ENCODE measurements around the gene C16orf90.

Gene C16orf90

DNA sequence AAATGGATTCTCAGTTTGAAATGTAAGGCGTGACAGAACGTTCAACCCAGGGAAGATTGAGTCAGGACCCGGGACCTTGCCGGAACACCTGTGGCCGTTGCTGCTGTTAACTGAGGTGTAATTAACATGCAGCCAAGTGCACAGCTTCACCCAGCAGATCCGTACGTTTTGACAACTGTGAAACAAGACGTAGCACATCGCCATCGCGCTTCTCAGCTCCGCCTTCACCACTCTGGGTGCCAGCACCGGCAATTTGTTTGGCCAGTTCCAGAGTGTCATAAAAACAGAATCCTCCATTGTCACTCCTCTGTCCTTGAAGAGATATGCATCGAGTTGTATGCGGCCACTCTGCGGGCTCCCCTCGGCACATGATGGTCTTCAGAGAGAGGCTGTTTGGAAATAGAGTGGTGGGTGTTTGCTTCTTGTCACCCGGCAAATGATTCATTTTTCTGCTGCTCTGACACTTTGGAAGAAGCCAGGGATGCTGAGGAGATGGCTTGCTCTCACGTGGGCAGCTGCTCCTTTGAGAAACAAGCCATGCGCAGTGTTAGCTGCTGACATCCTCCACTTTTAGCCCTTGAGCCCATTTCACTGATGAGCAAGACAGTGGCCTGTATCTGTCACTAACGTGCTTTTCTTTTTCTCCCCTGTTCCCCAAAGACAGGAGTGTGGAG, 29.2 kb downstream of the C16orf90 start:
- no peak for DNase-seq (ENCODE audit: low read depth, low spot score)

DNA sequence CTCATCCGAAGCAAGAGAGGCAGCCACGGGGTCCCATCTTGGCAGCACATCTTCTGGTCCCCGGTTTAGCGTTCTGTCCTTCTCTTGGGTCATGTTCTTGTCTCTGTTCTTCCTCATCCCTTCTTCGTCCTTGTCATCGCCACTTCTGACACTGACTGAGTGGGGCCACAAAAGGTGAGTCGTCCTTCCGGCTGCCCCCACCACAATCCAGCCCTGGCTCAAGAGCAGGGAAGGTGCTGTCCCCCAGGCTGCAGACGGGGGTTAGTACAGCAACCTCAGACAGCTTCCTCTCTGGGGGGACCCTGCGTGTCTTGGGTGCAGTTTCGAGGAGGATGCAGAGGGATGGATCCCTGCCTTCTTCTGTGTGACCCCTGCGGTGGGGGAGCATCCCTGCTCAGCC, 30.0 kb downstream of the C16orf90 start:
- no peak for DNase-seq (ENCODE audit: low read depth, low spot score)

DNA sequence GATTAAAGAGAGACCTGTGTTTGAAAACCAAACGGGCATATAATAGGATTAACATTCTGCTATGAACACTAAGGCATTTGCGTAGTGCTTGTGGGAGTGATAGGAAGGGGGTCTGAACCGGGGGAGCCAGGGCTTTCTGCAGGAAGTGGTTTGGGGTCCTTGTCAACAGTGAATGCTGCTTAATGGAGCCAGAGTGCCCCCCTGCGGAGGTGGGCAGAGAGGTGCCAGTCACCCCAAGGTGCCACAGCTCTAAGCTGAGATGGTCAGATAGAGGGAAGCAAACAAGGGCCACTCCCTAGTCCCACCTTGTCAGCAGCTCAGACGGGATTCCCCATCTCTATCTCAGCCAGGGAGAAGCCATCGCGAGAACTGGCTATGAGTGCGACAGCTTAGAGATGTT, 34.1 kb downstream of the C16orf90 start:
- peak; percentile 15 for DNase-seq (ENCODE audit: low read depth, low spot score)

DNA sequence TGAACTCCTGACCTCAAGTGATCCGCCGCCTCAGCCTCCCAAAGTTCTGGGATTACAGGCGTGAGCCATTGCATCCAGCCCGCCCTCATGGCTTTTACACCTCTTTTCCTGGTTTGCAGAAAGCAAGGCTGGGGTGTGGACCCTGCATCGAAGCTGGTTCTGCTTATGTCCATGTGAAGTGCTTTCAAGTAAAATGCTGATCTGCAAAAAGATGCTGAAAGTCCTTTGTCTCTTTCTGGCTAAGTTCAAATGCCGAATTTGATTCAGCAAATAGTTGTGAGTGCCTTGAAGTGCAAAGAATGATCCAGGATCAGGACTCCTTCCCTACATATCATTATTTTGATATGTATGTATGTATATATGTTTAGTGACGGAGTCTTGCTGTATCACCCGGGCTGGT, 34.7 kb downstream of the C16orf90 start:
- no peak for DNase-seq (ENCODE audit: low read depth, low spot score)

DNA sequence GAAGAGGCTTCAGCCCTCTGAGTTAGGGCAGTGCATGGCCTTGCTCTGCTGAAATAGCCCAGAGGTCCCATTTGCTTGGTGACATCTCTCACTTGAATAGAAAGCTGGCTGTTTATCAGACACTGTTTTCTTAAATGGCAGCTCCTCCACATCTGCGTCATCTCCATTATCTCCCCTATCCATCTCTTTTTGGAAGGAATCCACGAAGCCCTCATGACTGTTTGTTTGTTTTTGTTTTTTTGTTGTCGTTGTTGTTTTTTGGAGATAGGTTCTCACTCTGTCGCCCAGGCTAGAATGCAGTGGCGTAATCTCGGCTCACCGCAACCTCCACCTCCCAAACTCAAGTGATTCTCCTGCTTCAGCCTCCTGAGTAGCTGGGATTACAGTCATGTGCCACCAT, 35.2 kb downstream of the C16orf90 start:
- DNase-seq (ENCODE audit: low read depth, low spot score) = no peak

DNA sequence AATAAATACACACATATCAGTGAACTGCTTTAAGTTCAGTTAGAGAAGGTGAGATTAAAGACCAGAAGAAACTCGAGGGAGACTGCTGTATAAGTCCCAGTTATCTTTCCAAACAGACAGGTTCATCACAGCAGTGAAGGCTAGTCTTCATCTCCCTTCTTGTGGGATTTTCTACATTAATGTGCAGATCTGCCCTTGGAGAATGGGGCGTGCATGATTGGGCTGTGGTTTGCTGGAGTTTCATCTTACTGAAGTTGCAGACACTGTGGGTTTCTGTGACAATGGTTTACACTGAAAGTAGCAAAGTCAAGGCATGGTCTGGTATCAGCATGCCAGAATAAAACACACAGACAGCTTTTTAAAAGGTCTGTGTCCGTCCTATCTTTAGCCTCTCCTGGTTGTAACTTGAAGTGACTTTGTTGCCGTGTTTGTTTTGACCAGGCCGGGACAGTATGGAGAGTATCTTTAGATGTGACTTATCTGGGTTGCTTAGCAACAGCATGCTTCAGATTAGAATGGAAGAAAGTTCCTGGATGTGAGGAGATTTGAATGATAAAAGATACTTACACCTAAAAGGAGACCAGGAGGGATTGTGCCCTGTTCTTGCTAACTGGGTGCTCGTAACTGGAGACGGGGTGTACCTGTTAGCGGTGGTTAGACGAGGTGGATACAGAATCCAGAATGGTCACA, 35.7 kb downstream of the C16orf90 start:
- DNase-seq (ENCODE audit: low read depth, low spot score) = peak; percentile 29

DNA sequence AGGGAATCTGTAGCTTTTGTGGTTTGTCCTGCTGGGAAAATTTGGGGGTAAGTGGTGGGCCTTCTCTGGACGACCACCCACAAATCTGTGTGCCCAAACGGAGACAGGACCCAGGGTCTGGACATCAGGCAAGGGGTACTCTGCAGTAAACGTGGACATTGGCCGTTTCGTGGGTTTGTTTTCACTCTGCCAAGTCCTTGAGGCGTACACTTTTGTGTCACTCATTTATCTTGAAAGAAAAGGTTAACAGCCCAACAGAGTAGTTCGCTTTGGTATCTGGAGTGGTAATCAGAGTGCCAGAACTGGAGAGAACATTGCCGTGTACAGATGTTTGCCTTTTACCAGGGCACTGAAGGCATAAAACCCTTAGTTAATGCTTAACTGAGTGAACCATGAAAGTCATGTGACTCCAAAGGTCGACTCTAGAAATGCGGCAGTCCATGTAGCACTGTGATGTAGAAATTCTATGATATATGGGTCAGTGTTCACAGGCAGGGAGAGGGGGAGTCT, 36.4 kb downstream of the C16orf90 start:
- DNase-seq (ENCODE audit: low read depth, low spot score) = no peak

DNA sequence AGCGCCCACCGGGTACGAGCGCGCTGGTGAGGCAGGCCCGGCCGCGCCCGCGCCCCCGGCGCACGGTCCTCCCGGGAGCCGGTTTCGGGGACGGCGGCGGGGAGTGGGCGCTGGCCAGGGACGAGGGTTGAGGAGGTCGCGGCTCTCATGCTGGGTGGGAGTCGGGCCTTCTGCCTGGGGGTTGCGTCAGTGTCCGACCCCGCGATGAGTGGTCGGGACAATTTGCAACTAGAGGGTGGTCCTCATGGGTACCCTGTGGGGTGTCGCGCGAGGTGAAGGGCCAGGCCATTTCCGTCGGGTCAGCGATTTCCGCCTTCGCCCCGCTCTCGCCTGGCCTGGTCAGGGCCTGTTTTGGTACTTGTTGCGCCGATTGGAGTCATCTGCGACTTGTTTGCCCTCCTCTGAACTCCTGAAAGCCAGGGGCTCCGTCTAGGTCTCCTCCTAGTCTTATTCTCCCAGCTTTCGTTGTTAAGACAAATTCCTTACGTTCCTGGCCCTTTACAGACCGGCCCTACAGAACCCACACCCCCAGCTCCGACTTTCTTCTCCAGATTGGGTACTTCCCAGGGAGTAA, 36.9 kb downstream of the C16orf90 start:
- DNase-seq (ENCODE audit: low read depth, low spot score) = peak; percentile 68

DNA sequence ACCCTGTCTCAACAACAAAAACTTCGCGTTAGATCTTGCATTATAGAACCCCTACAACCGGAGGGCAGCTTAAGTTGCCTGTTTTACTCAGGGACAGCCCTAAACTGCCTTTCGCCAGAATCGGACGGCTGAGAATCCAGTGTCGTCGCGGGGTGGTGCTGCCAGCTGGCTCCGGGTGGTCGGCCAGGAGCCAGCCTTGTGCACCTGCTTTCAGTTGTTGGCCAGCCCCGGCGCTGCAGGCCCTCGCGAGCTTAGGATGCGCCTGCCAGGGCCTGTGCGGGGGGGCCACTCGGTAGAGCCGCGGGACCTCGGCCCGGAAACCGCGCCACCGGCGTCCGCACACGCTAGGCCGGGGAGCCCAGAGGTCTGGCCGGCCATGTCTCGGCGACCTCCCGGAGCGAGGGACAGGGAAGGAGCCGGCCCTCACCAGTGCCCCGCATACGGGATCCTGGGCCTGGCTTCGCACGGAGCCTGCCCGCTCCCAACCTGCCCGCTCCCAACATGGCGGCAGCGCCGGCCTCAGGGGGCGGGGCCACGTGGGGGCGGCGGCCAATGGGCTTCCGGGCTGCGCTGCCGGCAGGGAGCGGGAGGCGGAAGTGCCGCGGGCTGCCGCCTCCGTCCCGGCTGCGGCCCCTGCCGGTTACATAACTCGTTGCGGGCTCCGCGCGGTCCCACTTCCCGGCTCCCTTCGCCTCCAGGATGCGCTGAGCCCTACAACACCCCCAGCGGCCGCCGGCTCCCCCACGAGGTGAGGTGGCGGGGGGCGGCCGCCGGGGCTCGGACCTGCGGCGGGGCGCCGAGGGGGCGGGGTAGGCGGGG, 37.6 kb downstream of the C16orf90 start:
- peak; percentile 97 for DNase-seq (ENCODE audit: low read depth, low spot score)

DNA sequence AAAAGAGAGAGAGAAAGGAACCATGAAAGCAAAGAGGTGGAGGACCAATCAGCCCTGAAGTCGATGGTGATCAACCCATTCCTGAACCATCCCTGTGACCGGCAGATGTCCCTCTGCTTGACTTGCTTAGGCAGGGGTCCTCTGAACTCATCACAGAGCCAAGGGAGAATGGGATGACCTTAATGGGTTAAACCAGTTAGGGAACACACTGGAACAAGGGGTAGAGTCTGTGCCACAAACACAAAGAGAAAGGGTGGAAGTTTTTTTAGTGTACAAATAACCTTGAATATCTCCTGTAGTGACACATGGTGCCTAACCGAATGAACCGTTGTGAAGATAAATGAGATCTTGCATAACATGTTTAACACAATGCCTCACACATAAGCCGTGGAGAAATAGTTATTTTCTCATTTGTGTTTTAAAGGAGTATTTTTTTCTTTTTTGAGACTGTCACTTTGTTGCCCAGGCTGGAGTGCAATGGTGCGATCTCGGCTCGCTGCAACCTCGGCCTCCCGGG, 40.6 kb downstream of the C16orf90 start:
- no peak for DNase-seq (ENCODE audit: low read depth, low spot score)

DNA sequence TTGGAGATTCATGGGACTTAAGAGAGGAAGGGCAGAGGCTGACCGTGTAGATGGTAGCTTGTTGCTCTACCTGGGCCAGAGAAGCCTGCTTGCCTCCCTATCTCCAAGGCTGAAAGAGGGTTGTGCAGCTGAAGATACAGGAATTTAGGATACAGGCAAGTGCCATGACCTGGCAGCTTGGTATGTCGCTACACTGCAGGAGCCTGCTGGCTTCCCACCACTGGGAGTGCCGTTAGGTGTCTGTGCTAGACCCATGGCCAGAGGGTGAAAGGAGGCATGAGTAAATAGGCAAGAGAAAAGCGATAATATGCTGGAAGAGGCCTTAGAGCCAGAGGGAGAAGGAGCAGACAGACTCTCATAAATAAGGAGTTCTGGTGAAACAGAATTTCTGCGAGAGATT, 41.2 kb downstream of the C16orf90 start:
- no peak for DNase-seq (ENCODE audit: low read depth, low spot score)

DNA sequence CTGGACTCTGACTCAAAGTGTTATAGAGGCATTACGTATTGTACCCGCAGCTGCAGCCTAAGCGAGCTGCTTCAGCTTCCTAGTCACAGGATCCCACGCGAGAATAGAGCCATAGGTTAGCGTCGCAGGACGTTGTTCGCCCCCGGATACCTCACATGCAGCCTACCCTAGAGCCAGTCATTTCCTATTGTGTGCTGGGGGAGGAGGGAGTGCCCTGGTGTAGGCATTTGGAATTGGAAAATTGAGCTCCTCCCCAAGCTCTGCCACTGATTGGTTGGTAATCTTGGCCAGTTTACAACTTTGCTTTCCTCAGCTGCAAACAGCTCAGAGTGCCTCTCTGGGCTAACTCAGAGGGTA, 51.3 kb downstream of the C16orf90 start:
- DNase-seq (ENCODE audit: low read depth, low spot score) = peak; percentile 75

All from astrocyte of the hippocampus (primary cell).